ENCODE data around the gene RGS18.

GRCh38 chr1:192162376-192162775 lies 4.1 kb downstream of the RGS18 start:
- TF ChIP-seq POLR2AphosphoS5 (IDR thresholded peaks at IDR 0.05; ENCODE audit: borderline replicate concordance, low read depth, low read length) (no peak), EZH2 (IDR thresholded peaks at IDR 0.05) (no peak), FOXP2 (optimal IDR thresholded peaks at IDR 0.05; ENCODE audit: control extremely low read depth, extremely low read length, insufficient read depth) (no peak)
